Amniotic epithelial cell (primary cell): ENCODE data around the gene FAT1.

Experiments used
- DNase-seq: peaks from one replicate; pipeline ENCODE4 v3.0.0-alpha.2; 2010; ENCODE audit warnings: low read depth

The FAT1 gene

GRCh38 chr4:186749611-186750281 lies 26.1 kb upstream of the FAT1 start:
- no peak for DNase-seq

- peak; percentile 83 for DNase-seq
Measured at GRCh38 chr4:186746581-186746980, 22.9 kb upstream of the FAT1 start.

- no peak for DNase-seq
Measured at GRCh38 chr4:186743261-186743660, 19.6 kb upstream of the FAT1 start.

GRCh38 chr4:186740822-186741221 lies 17.2 kb upstream of the FAT1 start:
- DNase-seq, result no peak

- no peak for DNase-seq
Measured at GRCh38 chr4:186739802-186740434, 16.3 kb upstream of the FAT1 start.

GRCh38 chr4:186739317-186739716 lies 15.7 kb upstream of the FAT1 start:
- no peak for DNase-seq

- no peak for DNase-seq
Measured at GRCh38 chr4:186738421-186738820, 14.8 kb upstream of the FAT1 start.

- DNase-seq, result no peak
Measured at GRCh38 chr4:186737427-186737826, 13.8 kb upstream of the FAT1 start.

GRCh38 chr4:186736466-186736865 lies 12.8 kb upstream of the FAT1 start:
- no peak for DNase-seq

GRCh38 chr4:186734251-186734650 lies 10.6 kb upstream of the FAT1 start:
- no peak for DNase-seq

- no peak for DNase-seq
Measured at GRCh38 chr4:186733778-186734177, 10.1 kb upstream of the FAT1 start.

GRCh38 chr4:186730621-186731020 lies 7.0 kb upstream of the FAT1 start:
- no peak for DNase-seq

- DNase-seq, result no peak
Measured at GRCh38 chr4:186729856-186730255, 6.2 kb upstream of the FAT1 start.

GRCh38 chr4:186728631-186729271 lies 5.1 kb upstream of the FAT1 start:
- DNase-seq, result peak; percentile 35

GRCh38 chr4:186727977-186728519 lies 4.4 kb upstream of the FAT1 start:
- DNase-seq, result peak; percentile 34

- DNase-seq, result peak; percentile 17
Measured at GRCh38 chr4:186727169-186727976, 3.7 kb upstream of the FAT1 start.

- peak; percentile 67 for DNase-seq
Measured at GRCh38 chr4:186726426-186727168, 2.9 kb upstream of the FAT1 start.

GRCh38 chr4:186725469-186726425 lies 2.1 kb upstream of the FAT1 start:
- peak; percentile 85 for DNase-seq

GRCh38 chr4:186724864-186725468 lies 1.3 kb upstream of the FAT1 start:
- peak; percentile 33 for DNase-seq
